ENCODE data around the gene PPP2R5E. TPM values are rescaled to one million over a fixed set of nuclear protein-coding genes. Genes with fewer than 3 reads are reported as not detected.
"Not testable (repeated sequence)": the region's sequence is repeated elsewhere in the genome, so short reads cannot be mapped to it uniquely, and the experiment has no call there.

PPP2R5E gene
- total RNA-seq, 1 donor from 2014 or later = 19.9 TPM

- not testable (repeated sequence) for DNase-seq
Measured at GRCh38 chr14:63371613-63372012, 171.6 kb downstream of the PPP2R5E start.

- DNase-seq = no peak
Measured at GRCh38 chr14:63371033-63371432, 172.1 kb downstream of the PPP2R5E start.

GRCh38 chr14:63367742-63368364 lies 175.3 kb downstream of the PPP2R5E start:
- no peak for DNase-seq

- no peak for DNase-seq
Measured at GRCh38 chr14:63362389-63362819, 180.8 kb downstream of the PPP2R5E start.

GRCh38 chr14:63361790-63362189 lies 181.4 kb downstream of the PPP2R5E start:
- no peak for DNase-seq

GRCh38 chr14:63357841-63358240 lies 185.3 kb downstream of the PPP2R5E start:
- no peak for DNase-seq

GRCh38 chr14:63345826-63346225 lies 197.4 kb downstream of the PPP2R5E start:
- no peak for DNase-seq

GRCh38 chr14:63344336-63344735 lies 198.8 kb downstream of the PPP2R5E start:
- no peak for DNase-seq

GRCh38 chr14:63343878-63344277 lies 199.3 kb downstream of the PPP2R5E start:
- peak; percentile 60 for DNase-seq

- peak; percentile 20 for DNase-seq
Measured at GRCh38 chr14:63342371-63342770, 200.8 kb downstream of the PPP2R5E start.

- DNase-seq = no peak
Measured at GRCh38 chr14:63328787-63329737, 214.1 kb downstream of the PPP2R5E start.

GRCh38 chr14:63326840-63327239 lies 216.3 kb downstream of the PPP2R5E start:
- DNase-seq = no peak

GRCh38 chr14:63322897-63323573 lies 220.1 kb downstream of the PPP2R5E start:
- DNase-seq = no peak

GRCh38 chr14:63322472-63322871 lies 220.7 kb downstream of the PPP2R5E start:
- no peak for DNase-seq

Small RNAs within 50 kb of the gene (small RNA-seq; reads per million reads assigned to genes)
- not detected for gene RF00601 (ENCODE audit: low replicate concordance)

Other genes starting within 250 kb of the PPP2R5E start
- gene GPHB5, start 224.4 kb downstream of the PPP2R5E start, total RNA-seq = not detected
- gene WDR89, start 98.5 kb upstream of the PPP2R5E start, total RNA-seq = 14.3 TPM
- gene SGPP1, start 184.7 kb upstream of the PPP2R5E start, total RNA-seq = 18.1 TPM

Measured in skin of body (tissue), 3 donors.